22Rv1 (cell line): ENCODE data around the gene IPO5.

Experiments used
- H3K27ac ChIP-seq: fragments of 450-650 bp; 2 replicates; pipeline ENCODE4 v1.5.1; 2017
- CTCF ChIP-seq: fragments of 450-650 bp; IDR thresholded peaks from 2 replicates; pipeline ENCODE4 v1.5.1; 2017; ENCODE audit warnings: mild to moderate bottlenecking
- ZFX ChIP-seq: fragments of 450-650 bp; IDR thresholded peaks from 2 replicates; pipeline ENCODE4 v1.6.1; 2017; ENCODE audit warnings: antibody characterized with exemption, borderline replicate concordance

The IPO5 gene

GRCh38 chr13:98059276-98059675, 105.8 kb downstream of the IPO5 start:
- TF ChIP-seq ZFX (no peak), CTCF (no peak)
- H3K27ac ChIP-seq, result no peak overlapping the region

- no peak overlapping the region for H3K27ac ChIP-seq
- TF ChIP-seq ZFX, result no peak
- no peak for TF ChIP-seq CTCF
These were observed 106.8 kb downstream of the IPO5 start for GRCh38 chr13:98060282-98060681.

GRCh38 chr13:98065468-98065867, 112.0 kb downstream of the IPO5 start:
- TF ChIP-seq CTCF, result no peak
- no peak for TF ChIP-seq ZFX

GRCh38 chr13:98066636-98067035, 113.2 kb downstream of the IPO5 start:
- H3K27ac ChIP-seq, result no peak overlapping the region
- no peak for TF ChIP-seq ZFX
- TF ChIP-seq CTCF, result no peak

More at GRCh38 chr13:98065468-98065867, 112.0 kb downstream of the IPO5 start:
- H3K27ac ChIP-seq, result no peak overlapping the region

GRCh38 chr13:98068521-98068920, 115.0 kb downstream of the IPO5 start:
- TF ChIP-seq ZFX (no peak), CTCF (no peak)
- H3K27ac ChIP-seq, result no peak overlapping the region

- no peak overlapping the region for H3K27ac ChIP-seq
- TF ChIP-seq ZFX (no peak), CTCF (no peak)
These were observed 116.5 kb downstream of the IPO5 start for GRCh38 chr13:98069985-98070384.

GRCh38 chr13:98071316-98071715, 117.8 kb downstream of the IPO5 start:
- TF ChIP-seq CTCF (no peak), ZFX (no peak)
- H3K27ac ChIP-seq, result no peak overlapping the region
